GM12873 (cell line): ENCODE results near the gene CENPW.

Experiments
- CTCF ChIP-seq: IDR thresholded peaks from 2 replicates; pipeline ENCODE4 v1.5.1; 2012; ENCODE audit warnings: low read depth, mild to moderate bottlenecking, moderate library complexity, low read length, control low read depth; ENCODE audit not compliant: insufficient read depth; ENCODE audit errors: missing control alignments

Gene CENPW

GRCh38 chr6:126383203-126383602 is 43.3 kb downstream of the CENPW start:
- no peak for TF ChIP-seq CTCF

- no peak for TF ChIP-seq CTCF
Observed at GRCh38 chr6:126385536-126385935, 45.6 kb downstream of the CENPW start.

GRCh38 chr6:126388104-126388598 is 48.2 kb downstream of the CENPW start:
- TF ChIP-seq CTCF, result no peak

- no peak for TF ChIP-seq CTCF
Observed at GRCh38 chr6:126396131-126396530, 56.2 kb downstream of the CENPW start.
